IMR-90 (cell line): ENCODE data around the gene DYNC1H1.

ENCODE experiments used
- POLR2A ChIP-seq: IDR thresholded peaks from 2 replicates; pipeline ENCODE4 v1.6.1; 2012; ENCODE audit warnings: mild to moderate bottlenecking, low read depth, low read length
- TF ChIP-seq, protein P1 (sequence below): conservative IDR thresholded peaks from 2 replicates; pipeline ENCODE4 v1.5.1; 2012; ENCODE audit warnings: mild to moderate bottlenecking, low read depth, low read length, improper control_type of control experiment

DNA sequence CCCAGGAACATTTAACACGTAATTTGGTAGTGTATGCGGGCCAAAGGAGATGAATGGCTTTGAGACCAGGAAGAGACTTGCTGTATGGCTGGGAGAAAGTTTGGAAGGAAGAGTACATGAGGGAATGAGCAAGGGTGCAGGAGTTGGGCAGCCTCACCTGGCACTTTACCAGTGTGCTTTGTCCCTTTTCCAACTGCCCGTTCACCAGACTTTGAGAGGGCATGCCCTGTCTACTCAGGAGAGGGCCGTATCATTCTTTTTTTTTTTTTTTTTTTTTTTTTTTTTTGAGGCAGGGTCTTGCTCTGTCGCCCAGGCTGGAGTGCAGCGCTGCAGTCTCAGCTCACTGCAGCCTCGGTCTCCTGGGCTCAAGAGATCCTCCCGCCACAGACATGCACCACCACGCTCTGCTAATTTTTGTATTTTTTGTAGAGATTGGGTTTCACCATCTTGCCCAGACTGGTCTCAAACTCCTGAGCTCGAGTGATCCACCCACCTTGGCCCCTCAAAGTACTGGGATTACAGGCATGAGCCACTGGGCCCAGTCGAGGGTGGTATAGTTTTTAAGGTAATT, 6.5 kb downstream of the DYNC1H1 start:
- TF ChIP-seq POLR2A = no peak
- TF ChIP-seq, protein P1, sequence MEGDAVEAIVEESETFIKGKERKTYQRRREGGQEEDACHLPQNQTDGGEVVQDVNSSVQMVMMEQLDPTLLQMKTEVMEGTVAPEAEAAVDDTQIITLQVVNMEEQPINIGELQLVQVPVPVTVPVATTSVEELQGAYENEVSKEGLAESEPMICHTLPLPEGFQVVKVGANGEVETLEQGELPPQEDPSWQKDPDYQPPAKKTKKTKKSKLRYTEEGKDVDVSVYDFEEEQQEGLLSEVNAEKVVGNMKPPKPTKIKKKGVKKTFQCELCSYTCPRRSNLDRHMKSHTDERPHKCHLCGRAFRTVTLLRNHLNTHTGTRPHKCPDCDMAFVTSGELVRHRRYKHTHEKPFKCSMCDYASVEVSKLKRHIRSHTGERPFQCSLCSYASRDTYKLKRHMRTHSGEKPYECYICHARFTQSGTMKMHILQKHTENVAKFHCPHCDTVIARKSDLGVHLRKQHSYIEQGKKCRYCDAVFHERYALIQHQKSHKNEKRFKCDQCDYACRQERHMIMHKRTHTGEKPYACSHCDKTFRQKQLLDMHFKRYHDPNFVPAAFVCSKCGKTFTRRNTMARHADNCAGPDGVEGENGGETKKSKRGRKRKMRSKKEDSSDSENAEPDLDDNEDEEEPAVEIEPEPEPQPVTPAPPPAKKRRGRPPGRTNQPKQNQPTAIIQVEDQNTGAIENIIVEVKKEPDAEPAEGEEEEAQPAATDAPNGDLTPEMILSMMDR = no peak
